ENCODE data around the gene FOXK1. TPM values are rescaled to one million over a fixed set of nuclear protein-coding genes. Genes with fewer than 3 reads are reported as not detected.

The FOXK1 gene
- total RNA-seq, 1 donor from 2014 or later: 16.3 TPM

GRCh38 chr7:4698707-4699275 is 16.7 kb downstream of the FOXK1 start:
- DNase-seq (ENCODE audit: low read depth in 2 of 2): no peak

GRCh38 chr7:4699841-4700240 is 17.7 kb downstream of the FOXK1 start:
- DNase-seq (ENCODE audit: low read depth in 2 of 2): peak in 1 of 2 donors; percentile 18

- DNase-seq (ENCODE audit: low read depth in 2 of 2): peak; percentile 96 to 97
Measured at GRCh38 chr7:4700577-4701235, 18.6 kb downstream of the FOXK1 start.

- DNase-seq (ENCODE audit: low read depth in 2 of 2): peak in 1 of 2 donors; percentile 46
Measured at GRCh38 chr7:4702961-4703512, 20.9 kb downstream of the FOXK1 start.

- DNase-seq (ENCODE audit: low read depth in 2 of 2): no peak
Measured at GRCh38 chr7:4703532-4703931, 21.4 kb downstream of the FOXK1 start.

GRCh38 chr7:4706384-4707216 is 24.5 kb downstream of the FOXK1 start:
- DNase-seq (ENCODE audit: low read depth in 2 of 2): peak; percentile 62 to 85

GRCh38 chr7:4707217-4707741 is 25.2 kb downstream of the FOXK1 start:
- DNase-seq (ENCODE audit: low read depth in 2 of 2): peak; percentile 54 to 75

- DNase-seq (ENCODE audit: low read depth in 2 of 2): no peak
Measured at GRCh38 chr7:4707980-4708411, 25.9 kb downstream of the FOXK1 start.

- no peak for DNase-seq (ENCODE audit: low read depth in 2 of 2)
Measured at GRCh38 chr7:4709187-4709586, 27.1 kb downstream of the FOXK1 start.

- DNase-seq (ENCODE audit: low read depth in 2 of 2): no peak
Measured at GRCh38 chr7:4711093-4711492, 29.0 kb downstream of the FOXK1 start.

- DNase-seq (ENCODE audit: low read depth in 2 of 2): no peak
Measured at GRCh38 chr7:4711634-4712033, 29.5 kb downstream of the FOXK1 start.

- peak in 1 of 2 donors; percentile 38 for DNase-seq (ENCODE audit: low read depth in 2 of 2)
Measured at GRCh38 chr7:4712281-4713182, 30.4 kb downstream of the FOXK1 start.

GRCh38 chr7:4713183-4713784 is 31.2 kb downstream of the FOXK1 start:
- no peak for DNase-seq (ENCODE audit: low read depth in 2 of 2)

- no peak for DNase-seq (ENCODE audit: low read depth in 2 of 2)
Measured at GRCh38 chr7:4714161-4714700, 32.1 kb downstream of the FOXK1 start.

- DNase-seq (ENCODE audit: low read depth in 2 of 2): no peak
Measured at GRCh38 chr7:4714767-4715409, 32.8 kb downstream of the FOXK1 start.

GRCh38 chr7:4715410-4715776 is 33.3 kb downstream of the FOXK1 start:
- peak in 1 of 2 donors; percentile 79 for DNase-seq (ENCODE audit: low read depth in 2 of 2)

GRCh38 chr7:4716946-4717795 is 35.1 kb downstream of the FOXK1 start:
- no peak for DNase-seq (ENCODE audit: low read depth in 2 of 2)

- no peak for DNase-seq (ENCODE audit: low read depth in 2 of 2)
Measured at GRCh38 chr7:4718075-4718474, 36.0 kb downstream of the FOXK1 start.

GRCh38 chr7:4720225-4720624 is 38.1 kb downstream of the FOXK1 start:
- DNase-seq (ENCODE audit: low read depth in 2 of 2): no peak
